HEK293 (cell line): ENCODE measurements around the gene SERINC1.

ENCODE experiments used
- CTCF ChIA-PET: fragments of 350-600 bp; formaldehyde crosslinking; extraction: SDS; loops from one replicate; lab custom pipeline; 2021; ENCODE audit warnings: antibody characterized with exemption; lab: Yijun Ruan, JAX
- POLR2A ChIA-PET: fragments of 300-600 bp; formaldehyde crosslinking; extraction: SDS; loops from one replicate; lab custom pipeline; 2020; ENCODE audit warnings: antibody characterized with exemption, inconsistent platforms; lab: Yijun Ruan, JAX
- H3K27ac ChIP-seq: fragments of 200-500 bp; sonication (Bioruptor generic); 2 replicates; pipeline ENCODE4 v1.5.1; 2014; ENCODE audit warnings: low read depth, low read length, control low read depth, inconsistent platforms; ENCODE audit errors: extremely low read depth
- H3K36me3 ChIP-seq, 2 experiments: fragments of 200-500 bp in 1 of 2; sonication (Bioruptor generic) in 1 of 2; 1 replicate in 1 of 2; 2 replicates in 1 of 2; pipeline ENCODE4 v1.5.1; 2014 to 2017; ENCODE audit warnings: inconsistent platforms in 2 of 2, low read length in 2 of 2; ENCODE audit not compliant: control insufficient read depth in 2 of 2, insufficient read depth in 1 of 2
- H3K4me1 ChIP-seq: fragments of 200-500 bp; sonication (Bioruptor generic); 2 replicates; pipeline ENCODE4 v1.5.1; 2014; ENCODE audit warnings: mild to moderate bottlenecking, low read length, inconsistent platforms; ENCODE audit not compliant: control insufficient read depth, insufficient read depth
- H3K4me3 ChIP-seq: 2 replicates; pipeline ENCODE4 v1.5.1; 2011; ENCODE audit warnings: low read depth, mild to moderate bottlenecking, control low read depth, low read length, moderate library complexity
- H3K9me3 ChIP-seq: fragments of 200-500 bp; sonication (Bioruptor generic); 2 replicates; pipeline ENCODE4 v1.5.1; 2014; ENCODE audit warnings: low read depth, low read length, inconsistent platforms; ENCODE audit not compliant: control insufficient read depth, insufficient read depth
- GFI1B ChIP-seq: fragments of 450-650 bp; formaldehyde crosslinking; IDR thresholded peaks from 2 replicates; pipeline ENCODE4 v1.5.1; 2016; ENCODE audit warnings: missing biosample characterization, missing genetic modification characterization
- KLF8 ChIP-seq: fragments of 450-650 bp; formaldehyde crosslinking; IDR thresholded peaks from 2 replicates; pipeline ENCODE4 v1.5.1; 2016; ENCODE audit warnings: missing biosample characterization, missing genetic modification characterization
- PRDM6 ChIP-seq: fragments of 450-650 bp; formaldehyde crosslinking; IDR thresholded peaks from 2 replicates; pipeline ENCODE4 v1.5.1; 2017; ENCODE audit warnings: missing biosample characterization, missing genetic modification characterization
- SETDB1 ChIP-seq: IDR thresholded peaks from one replicate; pipeline ENCODE4 v1.6.1; 2017; ENCODE audit warnings: mild to moderate bottlenecking, low read length, moderate library complexity, mixed read lengths; ENCODE audit not compliant: insufficient read length
- ZBTB8A ChIP-seq: fragments of 450-650 bp; formaldehyde crosslinking; IDR thresholded peaks from 2 replicates; pipeline ENCODE4 v1.5.1; 2016; ENCODE audit warnings: missing biosample characterization, missing genetic modification characterization
- ZFP41 ChIP-seq: fragments of 450-650 bp; formaldehyde crosslinking; IDR thresholded peaks from 2 replicates; pipeline ENCODE4 v1.5.1; 2016; ENCODE audit warnings: missing biosample characterization, missing genetic modification characterization, borderline replicate concordance
- ZNF132 ChIP-seq: fragments of 450-650 bp; formaldehyde crosslinking; IDR thresholded peaks from 2 replicates; pipeline ENCODE4 v1.5.1; 2017; ENCODE audit warnings: missing biosample characterization, missing genetic modification characterization, borderline replicate concordance
- ZNF174 ChIP-seq: fragments of 450-650 bp; formaldehyde crosslinking; IDR thresholded peaks from 2 replicates; pipeline ENCODE4 v1.5.0; 2017; ENCODE audit warnings: missing biosample characterization, mild to moderate bottlenecking, missing genetic modification characterization
- ZNF175 ChIP-seq: fragments of 450-650 bp; formaldehyde crosslinking; IDR thresholded peaks from 2 replicates; pipeline ENCODE4 v1.5.1; 2016; ENCODE audit warnings: missing biosample characterization, missing genetic modification characterization
- ZNF19 ChIP-seq: fragments of 450-650 bp; formaldehyde crosslinking; IDR thresholded peaks from 2 replicates; pipeline ENCODE4; 2016; ENCODE audit warnings: missing biosample characterization, missing genetic modification characterization, low read depth
- ZNF214 ChIP-seq: fragments of 450-650 bp; formaldehyde crosslinking; IDR thresholded peaks from 2 replicates; pipeline ENCODE4 v1.5.1; 2017; ENCODE audit warnings: missing biosample characterization, mild to moderate bottlenecking, missing genetic modification characterization, borderline replicate concordance
- ZNF266 ChIP-seq: fragments of 450-650 bp; formaldehyde crosslinking; IDR thresholded peaks from 2 replicates; pipeline ENCODE4 v1.5.1; 2016; ENCODE audit warnings: missing biosample characterization, missing genetic modification characterization, low read depth
- ZNF311 ChIP-seq: fragments of 450-650 bp; formaldehyde crosslinking; IDR thresholded peaks from 2 replicates; pipeline ENCODE4 v1.5.1; 2017; ENCODE audit warnings: missing biosample characterization, missing genetic modification characterization, borderline replicate concordance
- ZNF488 ChIP-seq: fragments of 450-650 bp; formaldehyde crosslinking; IDR thresholded peaks from 2 replicates; pipeline ENCODE4 v1.5.1; 2016; ENCODE audit warnings: missing biosample characterization, missing genetic modification characterization
- ZNF501 ChIP-seq: fragments of 450-650 bp; formaldehyde crosslinking; IDR thresholded peaks from 2 replicates; pipeline ENCODE4 v1.5.1; 2016; ENCODE audit warnings: missing biosample characterization, missing genetic modification characterization
- ZNF558 ChIP-seq: fragments of 450-650 bp; formaldehyde crosslinking; IDR thresholded peaks from 2 replicates; pipeline ENCODE4 v1.5.1; 2016; ENCODE audit warnings: missing biosample characterization, missing genetic modification characterization
- ZNF610 ChIP-seq: fragments of 450-650 bp; formaldehyde crosslinking; IDR thresholded peaks from 2 replicates; pipeline ENCODE4 v1.5.1; 2016; ENCODE audit warnings: missing biosample characterization, missing genetic modification characterization, borderline replicate concordance
- ZNF629 ChIP-seq: fragments of 450-650 bp; formaldehyde crosslinking; IDR thresholded peaks from 2 replicates; pipeline ENCODE4 v1.5.1; 2017; ENCODE audit warnings: missing biosample characterization, missing genetic modification characterization
- ZNF792 ChIP-seq: fragments of 450-650 bp; formaldehyde crosslinking; IDR thresholded peaks from 2 replicates; pipeline ENCODE4 v1.5.1; 2016; ENCODE audit warnings: missing biosample characterization, missing genetic modification characterization
- ZNF843 ChIP-seq: fragments of 450-650 bp; formaldehyde crosslinking; IDR thresholded peaks from 2 replicates; pipeline ENCODE4 v1.5.1; 2016; ENCODE audit warnings: missing biosample characterization, missing genetic modification characterization
- ZSCAN5A ChIP-seq: fragments of 450-650 bp; formaldehyde crosslinking; IDR thresholded peaks from 2 replicates; pipeline ENCODE4 v1.5.1; 2016; ENCODE audit warnings: missing biosample characterization, missing genetic modification characterization
- TF ChIP-seq, protein P1 (sequence below): fragments of 450-650 bp; formaldehyde crosslinking; IDR thresholded peaks from 2 replicates; pipeline ENCODE4 v1.5.1; 2016; ENCODE audit warnings: missing biosample characterization, missing genetic modification characterization
- TF ChIP-seq, protein P2 (sequence below): fragments of 450-650 bp; formaldehyde crosslinking; IDR thresholded peaks from 2 replicates; pipeline ENCODE4 v1.5.1; 2016; ENCODE audit warnings: missing biosample characterization, missing genetic modification characterization
- TF ChIP-seq, protein P3 (sequence below): fragments of 450-650 bp; formaldehyde crosslinking; optimal IDR thresholded peaks from 2 replicates; pipeline ENCODE3; 2016; ENCODE audit warnings: missing biosample characterization, mild to moderate bottlenecking, missing genetic modification characterization
- TF ChIP-seq, protein P4 (sequence below): fragments of 450-650 bp; formaldehyde crosslinking; IDR thresholded peaks from 2 replicates; pipeline ENCODE4 v1.5.1; 2016; ENCODE audit warnings: missing biosample characterization, missing genetic modification characterization, borderline replicate concordance

Gene SERINC1

DNA sequence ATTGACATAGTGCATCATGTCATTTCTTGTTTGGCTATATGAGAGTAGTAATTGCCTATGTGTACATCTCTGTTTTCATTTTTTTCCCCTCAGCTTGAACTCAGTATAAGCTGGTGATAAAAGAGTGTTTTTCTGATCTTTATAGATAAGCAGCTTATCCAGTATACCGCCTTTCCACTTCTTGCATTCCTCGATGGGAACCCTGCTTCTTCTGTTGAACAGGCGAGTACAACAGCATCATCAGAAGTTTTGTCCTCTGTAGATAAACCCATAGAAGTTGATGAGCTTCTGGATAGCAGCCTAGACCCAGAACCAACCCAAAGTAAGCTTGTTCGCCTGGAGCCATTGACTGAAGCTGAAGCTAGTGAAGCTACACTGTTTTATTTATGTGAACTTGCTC, 39.8 kb downstream of the SERINC1 start:
- Histone ChIP-seq H3K4me1 (no peaks in the 10 kb centered on the region), H3K4me3 (no peak overlapping the region), H3K36me3 (peaks cover 10 to 86% of the 10 kb centered on the region in 2 experiments), H3K9me3 (no peaks in the 10 kb centered on the region), H3K27ac (no peak overlapping the region)
- CTCF ChIA-PET: interaction anchor here (0.9 to 1.4 kb wide), 2 partner anchors 50 to 98 kb away, joined by 3 to 4 read pairs; no protein-coding TSS in a partner anchor
- POLR2A ChIA-PET: interaction anchor here (0.6 kb wide), 1 partner anchor 20 kb away, joined by 3 read pairs; no protein-coding TSS in a partner anchor
- TF ChIP-seq ZFP41 (tag by site-specific recombination): no peak
- TF ChIP-seq KLF8 (tag by site-specific recombination): no peak
- TF ChIP-seq ZNF174 (tag by site-specific recombination): no peak
- no peak for TF ChIP-seq ZBTB8A (tag by site-specific recombination)
- TF ChIP-seq ZSCAN5A (tag by site-specific recombination): no peak
- no peak for TF ChIP-seq ZNF132
- no peak for TF ChIP-seq ZNF311 (tag by site-specific recombination)
- TF ChIP-seq, protein P1, sequence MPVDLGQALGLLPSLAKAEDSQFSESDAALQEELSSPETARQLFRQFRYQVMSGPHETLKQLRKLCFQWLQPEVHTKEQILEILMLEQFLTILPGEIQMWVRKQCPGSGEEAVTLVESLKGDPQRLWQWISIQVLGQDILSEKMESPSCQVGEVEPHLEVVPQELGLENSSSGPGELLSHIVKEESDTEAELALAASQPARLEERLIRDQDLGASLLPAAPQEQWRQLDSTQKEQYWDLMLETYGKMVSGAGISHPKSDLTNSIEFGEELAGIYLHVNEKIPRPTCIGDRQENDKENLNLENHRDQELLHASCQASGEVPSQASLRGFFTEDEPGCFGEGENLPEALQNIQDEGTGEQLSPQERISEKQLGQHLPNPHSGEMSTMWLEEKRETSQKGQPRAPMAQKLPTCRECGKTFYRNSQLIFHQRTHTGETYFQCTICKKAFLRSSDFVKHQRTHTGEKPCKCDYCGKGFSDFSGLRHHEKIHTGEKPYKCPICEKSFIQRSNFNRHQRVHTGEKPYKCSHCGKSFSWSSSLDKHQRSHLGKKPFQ: no peak
- TF ChIP-seq ZNF610 (tag by site-specific recombination): no peak
- TF ChIP-seq PRDM6 (tag by site-specific recombination): no peak
- TF ChIP-seq, protein P2, sequence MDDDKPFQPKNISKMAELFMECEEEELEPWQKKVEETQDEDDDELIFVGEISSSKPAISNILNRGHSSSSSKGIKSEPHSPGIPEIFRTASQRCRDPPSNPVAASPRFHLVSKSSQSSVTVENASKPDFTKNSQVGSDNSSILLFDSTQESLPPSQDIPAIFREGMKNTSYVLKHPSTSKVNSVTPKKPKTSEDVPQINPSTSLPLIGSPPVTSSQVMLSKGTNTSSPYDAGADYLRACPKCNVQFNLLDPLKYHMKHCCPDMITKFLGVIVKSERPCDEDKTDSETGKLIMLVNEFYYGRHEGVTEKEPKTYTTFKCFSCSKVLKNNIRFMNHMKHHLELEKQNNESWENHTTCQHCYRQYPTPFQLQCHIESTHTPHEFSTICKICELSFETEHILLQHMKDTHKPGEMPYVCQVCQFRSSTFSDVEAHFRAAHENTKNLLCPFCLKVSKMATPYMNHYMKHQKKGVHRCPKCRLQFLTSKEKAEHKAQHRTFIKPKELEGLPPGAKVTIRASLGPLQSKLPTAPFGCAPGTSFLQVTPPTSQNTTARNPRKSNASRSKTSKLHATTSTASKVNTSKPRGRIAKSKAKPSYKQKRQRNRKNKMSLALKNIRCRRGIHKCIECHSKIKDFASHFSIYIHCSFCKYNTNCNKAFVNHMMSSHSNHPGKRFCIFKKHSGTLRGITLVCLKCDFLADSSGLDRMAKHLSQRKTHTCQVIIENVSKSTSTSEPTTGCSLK: no peak
- TF ChIP-seq ZNF488: no peak

GRCh38 chr6:122429323-122429722, 42.3 kb downstream of the SERINC1 start:
- Histone ChIP-seq H3K4me3 (no peak overlapping the region), H3K4me1 (no peaks in the 10 kb centered on the region), H3K27ac (no peak overlapping the region), H3K36me3 (peaks cover 16 to 95% of the 10 kb centered on the region in 2 experiments; a peak in 2 of 3 replicates), H3K9me3 (no peaks in the 10 kb centered on the region)
- POLR2A ChIA-PET: no interaction called here
- CTCF ChIA-PET: interaction anchor here (0.5 to 2.8 kb wide), 2 partner anchors 10 to 33 kb away, joined by 3 to 8 read pairs; no protein-coding TSS in a partner anchor
- no peak for TF ChIP-seq ZNF610 (tag by site-specific recombination)
- no peak for TF ChIP-seq ZNF19
- TF ChIP-seq ZNF629: no peak
- no peak for TF ChIP-seq ZNF175 (tag by site-specific recombination)
- TF ChIP-seq ZNF792 (tag by site-specific recombination): no peak
- TF ChIP-seq ZNF266 (tag by site-specific recombination): no peak
- TF ChIP-seq ZNF501 (tag by site-specific recombination): no peak
- TF ChIP-seq ZNF214 (tag by site-specific recombination): no peak
- no peak for TF ChIP-seq GFI1B (tag by site-specific recombination)
- TF ChIP-seq ZBTB8A (tag by site-specific recombination): no peak
- no peak for TF ChIP-seq ZNF843
- TF ChIP-seq, protein P3, sequence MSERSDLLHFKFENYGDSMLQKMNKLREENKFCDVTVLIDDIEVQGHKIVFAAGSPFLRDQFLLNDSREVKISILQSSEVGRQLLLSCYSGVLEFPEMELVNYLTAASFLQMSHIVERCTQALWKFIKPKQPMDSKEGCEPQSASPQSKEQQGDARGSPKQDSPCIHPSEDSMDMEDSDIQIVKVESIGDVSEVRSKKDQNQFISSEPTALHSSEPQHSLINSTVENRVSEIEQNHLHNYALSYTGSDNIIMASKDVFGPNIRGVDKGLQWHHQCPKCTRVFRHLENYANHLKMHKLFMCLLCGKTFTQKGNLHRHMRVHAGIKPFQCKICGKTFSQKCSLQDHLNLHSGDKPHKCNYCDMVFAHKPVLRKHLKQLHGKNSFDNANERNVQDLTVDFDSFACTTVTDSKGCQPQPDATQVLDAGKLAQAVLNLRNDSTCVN (tag by site-specific recombination): no peak
- no peak for TF ChIP-seq SETDB1
- TF ChIP-seq ZNF558 (tag by site-specific recombination): no peak
- TF ChIP-seq, protein P4, sequence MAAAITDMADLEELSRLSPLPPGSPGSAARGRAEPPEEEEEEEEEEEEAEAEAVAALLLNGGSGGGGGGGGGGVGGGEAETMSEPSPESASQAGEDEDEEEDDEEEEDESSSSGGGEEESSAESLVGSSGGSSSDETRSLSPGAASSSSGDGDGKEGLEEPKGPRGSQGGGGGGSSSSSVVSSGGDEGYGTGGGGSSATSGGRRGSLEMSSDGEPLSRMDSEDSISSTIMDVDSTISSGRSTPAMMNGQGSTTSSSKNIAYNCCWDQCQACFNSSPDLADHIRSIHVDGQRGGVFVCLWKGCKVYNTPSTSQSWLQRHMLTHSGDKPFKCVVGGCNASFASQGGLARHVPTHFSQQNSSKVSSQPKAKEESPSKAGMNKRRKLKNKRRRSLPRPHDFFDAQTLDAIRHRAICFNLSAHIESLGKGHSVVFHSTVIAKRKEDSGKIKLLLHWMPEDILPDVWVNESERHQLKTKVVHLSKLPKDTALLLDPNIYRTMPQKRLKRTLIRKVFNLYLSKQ (tag by site-specific recombination): no peak
